Vagina (tissue), 2 donors: ENCODE results near the gene IFI35. TPM values are rescaled to one million over a fixed set of nuclear protein-coding genes. Genes with fewer than 3 reads are reported as not detected.

Experiments used
- DNase-seq, 2 donors: peaks; one replicate each; pipeline ENCODE4 v3.0.0-alpha.2; 2017; ENCODE audit errors: extremely low spot score in 2 of 2
- H3K27ac ChIP-seq: fragments of 200-600 bp; sonication (generic); one replicate; pipeline ENCODE4 v1.5.1; 2019
- H3K27me3 ChIP-seq: fragments of 200-600 bp; sonication (generic); one replicate; pipeline ENCODE4 v1.5.1; 2019
- H3K36me3 ChIP-seq, 2 donors: fragments of 200-600 bp; sonication (generic); one replicate each; pipeline ENCODE4 v1.5.1; 2017 to 2019
- H3K4me1 ChIP-seq: fragments of 200-600 bp; sonication (generic); one replicate; pipeline ENCODE4 v1.5.1; 2019
- H3K4me3 ChIP-seq, 2 donors: fragments of 200-600 bp; sonication (generic); 1 replicate in 1 of 2; 2 replicates in 1 of 2; pipeline ENCODE4 v1.5.1; 2016 to 2019
- H3K9me3 ChIP-seq: fragments of 200-600 bp; sonication (generic); one replicate; pipeline ENCODE4 v1.5.1; 2019
- CTCF ChIP-seq, 3 experiments: fragments of 450-650 bp in 2 of 3; fragments of 200-600 bp in 1 of 3; sonication (generic) in 1 of 3; IDR thresholded peaks; one replicate each; pipeline ENCODE4 v1.5.1; 2017 to 2019; ENCODE audit warnings: antibody characterized with exemption in 3 of 3, mild to moderate bottlenecking in 2 of 3, moderate library complexity in 2 of 3
- POLR2A ChIP-seq, 2 donors: fragments of 450-650 bp; IDR thresholded peaks; one replicate each; pipeline ENCODE4 v1.6.1; 2017; ENCODE audit warnings: antibody characterized with exemption in 2 of 2, mild to moderate bottlenecking in 2 of 2, moderate library complexity in 2 of 2
- POLR2AphosphoS5 ChIP-seq, 2 donors: sonication (generic); formaldehyde crosslinking; IDR thresholded peaks; one replicate each; pipeline ENCODE4 v1.9.0; 2017; ENCODE audit warnings: antibody characterized with exemption in 2 of 2, mild to moderate bottlenecking in 2 of 2, low read depth in 1 of 2; ENCODE audit not compliant: insufficient read depth in 1 of 2
- intact Hi-C: fragments of 100-400 bp; cut with DNase I; formaldehyde crosslinking; loops from one replicate; pipeline ENCODE4 v1.15.1; 2023
- total RNA-seq: library from RNA; depleted of rRNA; stranded (reverse); fragments of >200 nt; gene quantifications from one replicate; pipeline ENCODE4 v1.2.3, GENCODE V29; 2016

IFI35 gene
- total RNA-seq, 1 donor from 2014 or later = 15.2 TPM

- Histone ChIP-seq H3K9me3 (no peaks in the 10 kb centered on the region), H3K27ac (no peak overlapping the region), H3K4me3 (no peak overlapping the region), H3K36me3 (peaks cover 0 to 16% of the 10 kb centered on the region in 2 donors), H3K27me3 (no peaks in the 10 kb centered on the region), H3K4me1 (peaks cover 82% of the 10 kb centered on the region)
- no peak for DNase-seq
- TF ChIP-seq CTCF (IDR thresholded peaks at IDR 0.05) = no peak
- TF ChIP-seq POLR2AphosphoS5 (IDR thresholded peaks at IDR 0.05; ENCODE audit: insufficient read depth in 1 of 2, low read depth in 1 of 2) = no peak
- no peak for TF ChIP-seq POLR2A (IDR thresholded peaks at IDR 0.05)
- intact Hi-C loops = no loop called here
These were observed 4.2 kb downstream of the IFI35 start for GRCh38 chr17:43010667-43011308.

- H3K4me3 ChIP-seq = no peak overlapping the region
- H3K27me3 ChIP-seq = no peaks in the 10 kb centered on the region
- H3K4me1 ChIP-seq = peaks cover 81% of the 10 kb centered on the region
- no peaks in the 10 kb centered on the region for H3K9me3 ChIP-seq
- intact Hi-C loops = no loop called here
- peaks cover 0 to 26% of the 10 kb centered on the region in 2 donors for H3K36me3 ChIP-seq
- DNase-seq = no peak
- H3K27ac ChIP-seq = peak overlapping the region; percentile 25
- TF ChIP-seq POLR2AphosphoS5 (IDR thresholded peaks at IDR 0.05; ENCODE audit: insufficient read depth in 1 of 2, low read depth in 1 of 2) = no peak
- TF ChIP-seq CTCF (IDR thresholded peaks at IDR 0.05) = no peak
- no peak for TF ChIP-seq POLR2A (IDR thresholded peaks at IDR 0.05)
These were observed 5.3 kb downstream of the IFI35 start for GRCh38 chr17:43011728-43012472.

GRCh38 chr17:43013296-43013695 lies 6.7 kb downstream of the IFI35 start:
- H3K36me3 ChIP-seq = peaks cover 0 to 35% of the 10 kb centered on the region in 2 donors
- intact Hi-C loops = no loop called here
- no peaks in the 10 kb centered on the region for H3K27me3 ChIP-seq
- peaks cover 74% of the 10 kb centered on the region for H3K4me1 ChIP-seq
- no peaks in the 10 kb centered on the region for H3K9me3 ChIP-seq
- H3K27ac ChIP-seq = peak overlapping the region; percentile 25
- no peak for DNase-seq
- TF ChIP-seq POLR2A (IDR thresholded peaks at IDR 0.05) (no peak), POLR2AphosphoS5 (IDR thresholded peaks at IDR 0.05; ENCODE audit: insufficient read depth in 1 of 2, low read depth in 1 of 2) (no peak), CTCF (IDR thresholded peaks at IDR 0.05) (no peak)
- H3K4me3 ChIP-seq = no peak overlapping the region

- H3K9me3 ChIP-seq = no peaks in the 10 kb centered on the region
- no peak for DNase-seq
- no peak overlapping the region for H3K4me3 ChIP-seq
- peaks cover 0 to 37% of the 10 kb centered on the region in 2 donors for H3K36me3 ChIP-seq
- intact Hi-C loops = no loop called here
- H3K27ac ChIP-seq = peak overlapping the region; percentile 25
- no peaks in the 10 kb centered on the region for H3K27me3 ChIP-seq
- peaks cover 74% of the 10 kb centered on the region for H3K4me1 ChIP-seq
- TF ChIP-seq CTCF (IDR thresholded peaks at IDR 0.05) (no peak), POLR2AphosphoS5 (IDR thresholded peaks at IDR 0.05; ENCODE audit: insufficient read depth in 1 of 2, low read depth in 1 of 2) (no peak), POLR2A (IDR thresholded peaks at IDR 0.05) (no peak)
These were observed 7.5 kb downstream of the IFI35 start for GRCh38 chr17:43014020-43014648.
